Measurements from ENCODE around the gene SCNM1.
"Not testable (repeated sequence)": the region's sequence is repeated elsewhere in the genome, so short reads cannot be mapped to it uniquely, and the experiment has no call there.

The SCNM1 gene

GRCh38 chr1:151189637-151190445 is 23.9 kb downstream of the SCNM1 start, which contains the start of gene VPS72:
TSS of gene VPS72 (minus strand) at chr1:151190197. CDS start at chr1:151190121, 76 bp downstream.
- in situ Hi-C loops (cut with MboI; ENCODE audit: low sequenced_read_pairs, unreplicated experiment): no loop called here
- peak; percentile 93 for DNase-seq (ENCODE audit: low spot score)
- TF ChIP-seq CTCF (IDR thresholded peaks at IDR 0.05; ENCODE audit: borderline replicate concordance, control extremely low read depth, extremely low read depth, insufficient read depth, missing control alignments): no peak

DNA sequence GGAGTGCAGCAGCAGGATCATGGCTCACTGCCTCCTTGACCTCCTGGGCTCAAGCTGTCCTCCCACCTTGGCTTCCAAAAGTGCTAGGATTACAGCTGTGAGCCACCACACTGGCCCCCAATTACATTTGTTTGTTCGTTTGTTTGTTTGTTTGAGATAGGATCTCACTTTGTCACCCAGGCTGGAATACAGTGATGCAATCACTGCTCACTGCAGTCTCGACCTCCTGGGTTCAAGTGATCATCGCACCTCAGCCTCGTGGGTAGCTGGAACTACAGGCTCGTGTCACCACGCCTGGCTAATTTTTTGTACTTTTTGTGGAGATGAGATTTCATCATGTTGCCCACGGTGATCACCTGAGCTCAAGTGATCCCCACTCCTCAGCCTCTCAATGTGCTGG is 26.1 kb downstream of the SCNM1 start:
- no peak for DNase-seq (ENCODE audit: low spot score)
- in situ Hi-C loops (cut with MboI; ENCODE audit: low sequenced_read_pairs, unreplicated experiment): no loop called here
- no peak for TF ChIP-seq CTCF (IDR thresholded peaks at IDR 0.05; ENCODE audit: borderline replicate concordance, control extremely low read depth, extremely low read depth, insufficient read depth, missing control alignments)

DNA sequence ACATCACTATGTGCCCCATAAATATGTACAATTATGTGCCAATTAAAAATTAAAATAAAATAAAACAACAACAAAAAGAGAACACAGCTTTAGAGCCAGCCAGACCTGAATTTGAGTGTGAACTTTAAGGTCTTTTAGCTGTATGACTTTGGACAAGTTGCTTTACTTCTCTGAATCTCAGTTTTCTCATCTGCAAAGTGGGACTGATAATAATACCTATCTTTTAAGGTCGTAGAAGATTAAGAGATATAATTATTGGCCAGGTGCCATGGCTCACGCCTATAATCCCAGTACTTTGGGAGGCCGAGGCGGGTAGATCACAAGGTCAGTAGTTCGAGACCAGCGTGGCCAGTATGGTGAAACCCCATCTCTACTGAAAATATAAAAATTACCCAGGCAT is 27.4 kb downstream of the SCNM1 start:
- DNase-seq (ENCODE audit: low spot score): no peak
- in situ Hi-C loops (cut with MboI; ENCODE audit: low sequenced_read_pairs, unreplicated experiment): no loop called here
- TF ChIP-seq CTCF (IDR thresholded peaks at IDR 0.05; ENCODE audit: borderline replicate concordance, control extremely low read depth, extremely low read depth, insufficient read depth, missing control alignments): no peak

GRCh38 chr1:151193856-151194255 is 27.9 kb downstream of the SCNM1 start:
- no peak for DNase-seq (ENCODE audit: low spot score)
- in situ Hi-C loops (cut with MboI; ENCODE audit: low sequenced_read_pairs, unreplicated experiment): no loop called here
- no peak for TF ChIP-seq CTCF (IDR thresholded peaks at IDR 0.05; ENCODE audit: borderline replicate concordance, control extremely low read depth, extremely low read depth, insufficient read depth, missing control alignments)

DNA sequence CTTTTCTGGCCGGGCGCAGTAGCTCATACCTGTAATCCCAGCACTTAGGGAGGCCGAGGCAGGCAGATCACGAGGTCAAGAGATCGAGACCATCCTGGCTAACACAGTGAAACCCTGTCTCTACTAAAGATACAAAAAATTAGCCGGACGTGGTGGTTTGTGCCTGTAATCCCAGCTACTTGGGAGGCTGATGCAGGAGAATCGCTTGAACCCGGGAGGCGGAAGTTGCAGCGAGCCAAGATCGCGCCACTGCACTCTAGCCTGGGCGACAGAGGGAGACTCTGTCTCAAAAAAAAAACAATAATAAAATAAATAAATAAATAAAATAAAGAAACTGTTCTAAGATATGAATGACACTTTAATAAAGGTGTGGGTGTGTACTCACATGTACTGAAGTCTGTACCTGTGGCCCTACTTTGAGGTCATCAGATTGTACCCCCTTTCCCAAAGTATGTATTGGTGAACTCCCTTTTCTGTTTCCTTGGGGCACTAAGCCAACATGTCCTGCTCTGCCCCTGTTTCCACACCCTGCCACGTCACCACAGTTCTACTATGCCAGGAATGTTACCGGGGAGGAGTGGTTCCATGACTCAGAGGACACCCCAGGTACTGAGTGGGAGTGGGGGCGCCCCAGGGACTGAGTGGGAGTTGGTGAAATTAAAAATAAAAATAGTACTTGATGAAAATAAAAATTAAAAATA is 29.1 kb downstream of the SCNM1 start:
- in situ Hi-C loops (cut with MboI; ENCODE audit: low sequenced_read_pairs, unreplicated experiment); DNase-seq (ENCODE audit: low spot score): not testable (repeated sequence)

DNA sequence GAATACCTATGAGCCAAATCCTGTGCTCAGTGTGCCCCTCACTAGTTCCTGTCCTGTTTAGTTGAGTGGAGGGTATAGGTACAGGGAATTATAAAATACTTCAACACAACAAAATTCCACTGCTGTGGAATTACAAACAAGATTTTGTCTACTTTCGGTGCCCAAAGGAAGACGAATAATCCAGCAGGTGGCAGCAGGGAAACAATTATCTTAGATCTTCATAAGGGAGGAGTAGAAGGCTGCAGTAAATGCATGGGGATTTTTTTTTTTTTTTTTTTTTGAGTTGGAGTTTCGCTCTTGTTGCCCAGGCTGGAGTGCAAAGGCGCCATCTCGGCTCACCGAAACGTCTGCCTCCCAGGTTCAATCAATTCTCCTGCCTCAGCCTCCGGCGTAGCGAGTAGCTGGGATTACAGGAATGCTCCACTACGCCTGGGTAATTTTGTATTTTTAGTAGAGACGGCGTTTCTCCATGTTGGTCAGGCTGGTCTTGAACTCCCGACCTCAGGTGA is 30.4 kb downstream of the SCNM1 start:
- in situ Hi-C loops (cut with MboI; ENCODE audit: low sequenced_read_pairs, unreplicated experiment): no loop called here
- DNase-seq (ENCODE audit: low spot score): peak; percentile 66
- peak; percentile 39 for TF ChIP-seq CTCF (IDR thresholded peaks at IDR 0.05; ENCODE audit: borderline replicate concordance, control extremely low read depth, extremely low read depth, insufficient read depth, missing control alignments)

DNA sequence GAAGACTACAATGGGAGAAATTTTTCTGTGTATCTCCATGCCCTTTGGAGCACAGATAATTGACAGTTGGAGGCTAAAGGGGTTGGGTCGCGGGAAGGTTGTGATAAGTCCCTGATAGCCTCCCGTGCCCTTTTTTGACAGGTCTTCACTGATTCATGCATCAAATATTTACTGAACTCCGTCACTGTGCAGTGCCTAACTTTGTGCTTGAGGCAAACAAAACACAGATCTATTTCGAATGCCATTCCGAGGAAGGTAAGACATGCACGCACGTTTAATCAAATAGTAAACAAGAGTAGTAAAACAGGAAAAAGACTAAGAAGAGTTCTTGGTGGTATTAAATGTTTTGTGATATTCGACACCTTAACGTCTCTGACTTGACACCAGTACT is 31.9 kb downstream of the SCNM1 start:
- in situ Hi-C loops (cut with MboI; ENCODE audit: low sequenced_read_pairs, unreplicated experiment): no loop called here
- no peak for DNase-seq (ENCODE audit: low spot score)
- no peak for TF ChIP-seq CTCF (IDR thresholded peaks at IDR 0.05; ENCODE audit: borderline replicate concordance, control extremely low read depth, extremely low read depth, insufficient read depth, missing control alignments)

All from GM13976 (cell line).